ENCODE data around the gene PCCA.

GRCh38 chr13:100460791-100461190, 371.9 kb downstream of the PCCA start:
- no peak for TF ChIP-seq EZH2 (IDR thresholded peaks at IDR 0.05; ENCODE audit: low read length, missing control alignments)
- TF ChIP-seq, protein P1, sequence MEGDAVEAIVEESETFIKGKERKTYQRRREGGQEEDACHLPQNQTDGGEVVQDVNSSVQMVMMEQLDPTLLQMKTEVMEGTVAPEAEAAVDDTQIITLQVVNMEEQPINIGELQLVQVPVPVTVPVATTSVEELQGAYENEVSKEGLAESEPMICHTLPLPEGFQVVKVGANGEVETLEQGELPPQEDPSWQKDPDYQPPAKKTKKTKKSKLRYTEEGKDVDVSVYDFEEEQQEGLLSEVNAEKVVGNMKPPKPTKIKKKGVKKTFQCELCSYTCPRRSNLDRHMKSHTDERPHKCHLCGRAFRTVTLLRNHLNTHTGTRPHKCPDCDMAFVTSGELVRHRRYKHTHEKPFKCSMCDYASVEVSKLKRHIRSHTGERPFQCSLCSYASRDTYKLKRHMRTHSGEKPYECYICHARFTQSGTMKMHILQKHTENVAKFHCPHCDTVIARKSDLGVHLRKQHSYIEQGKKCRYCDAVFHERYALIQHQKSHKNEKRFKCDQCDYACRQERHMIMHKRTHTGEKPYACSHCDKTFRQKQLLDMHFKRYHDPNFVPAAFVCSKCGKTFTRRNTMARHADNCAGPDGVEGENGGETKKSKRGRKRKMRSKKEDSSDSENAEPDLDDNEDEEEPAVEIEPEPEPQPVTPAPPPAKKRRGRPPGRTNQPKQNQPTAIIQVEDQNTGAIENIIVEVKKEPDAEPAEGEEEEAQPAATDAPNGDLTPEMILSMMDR (conservative IDR thresholded peaks at IDR 0.05 in 1 of 2, IDR thresholded peaks at IDR 0.05 in 1 of 2; ENCODE audit: low read depth in 1 of 2, low read length in 2 of 2): no peak
